HEK293 (cell line): ENCODE measurements around the gene FUT1.
A peak's percentile ranks its signal among the peaks of the same experiment; 100 is the strongest.

Experiments
- CTCF ChIA-PET: fragments of 350-600 bp; formaldehyde crosslinking; extraction: SDS; loops from one replicate; lab custom pipeline; 2021; ENCODE audit warnings: antibody characterized with exemption; lab: Yijun Ruan, JAX
- POLR2A ChIA-PET: fragments of 300-600 bp; formaldehyde crosslinking; extraction: SDS; loops from one replicate; lab custom pipeline; 2020; ENCODE audit warnings: antibody characterized with exemption, inconsistent platforms; lab: Yijun Ruan, JAX
- H3K27ac ChIP-seq: fragments of 200-500 bp; sonication (Bioruptor generic); 2 replicates; pipeline ENCODE4 v1.5.1; 2014; ENCODE audit warnings: low read depth, low read length, control low read depth, inconsistent platforms; ENCODE audit errors: extremely low read depth
- H3K36me3 ChIP-seq, 2 experiments: fragments of 200-500 bp in 1 of 2; sonication (Bioruptor generic) in 1 of 2; 1 replicate in 1 of 2; 2 replicates in 1 of 2; pipeline ENCODE4 v1.5.1; 2014 to 2017; ENCODE audit warnings: inconsistent platforms in 2 of 2, low read length in 2 of 2; ENCODE audit not compliant: control insufficient read depth in 2 of 2, insufficient read depth in 1 of 2
- H3K4me1 ChIP-seq: fragments of 200-500 bp; sonication (Bioruptor generic); 2 replicates; pipeline ENCODE4 v1.5.1; 2014; ENCODE audit warnings: mild to moderate bottlenecking, low read length, inconsistent platforms; ENCODE audit not compliant: control insufficient read depth, insufficient read depth
- H3K4me3 ChIP-seq: 2 replicates; pipeline ENCODE4 v1.5.1; 2011; ENCODE audit warnings: low read depth, mild to moderate bottlenecking, control low read depth, low read length, moderate library complexity
- H3K9me3 ChIP-seq: fragments of 200-500 bp; sonication (Bioruptor generic); 2 replicates; pipeline ENCODE4 v1.5.1; 2014; ENCODE audit warnings: low read depth, low read length, inconsistent platforms; ENCODE audit not compliant: control insufficient read depth, insufficient read depth
- FEZF1 ChIP-seq: fragments of 450-650 bp; formaldehyde crosslinking; IDR thresholded peaks from 2 replicates; pipeline ENCODE4 v1.5.1; 2016; ENCODE audit warnings: missing biosample characterization, missing genetic modification characterization
- SP3 ChIP-seq: fragments of 450-650 bp; formaldehyde crosslinking; IDR thresholded peaks from 2 replicates; pipeline ENCODE4 v1.5.1; 2016; ENCODE audit warnings: missing biosample characterization, missing genetic modification characterization
- ZFHX2 ChIP-seq: fragments of 450-650 bp; formaldehyde crosslinking; conservative IDR thresholded peaks from 2 replicates; pipeline ENCODE4 v1.5.1; 2016; ENCODE audit warnings: missing biosample characterization, missing genetic modification characterization
- ZNF121 ChIP-seq: fragments of 450-650 bp; formaldehyde crosslinking; IDR thresholded peaks from 2 replicates; pipeline ENCODE4 v1.5.1; 2016; ENCODE audit warnings: missing biosample characterization, missing genetic modification characterization
- ZNF2 ChIP-seq: fragments of 450-650 bp; formaldehyde crosslinking; IDR thresholded peaks from 2 replicates; pipeline ENCODE4 v1.5.1; 2016; ENCODE audit warnings: missing biosample characterization, missing genetic modification characterization
- ZNF26 ChIP-seq: fragments of 450-650 bp; formaldehyde crosslinking; IDR thresholded peaks from 2 replicates; pipeline ENCODE4 v1.5.1; 2016; ENCODE audit warnings: missing biosample characterization, missing genetic modification characterization
- ZNF280C ChIP-seq: fragments of 450-650 bp; formaldehyde crosslinking; IDR thresholded peaks from 2 replicates; pipeline ENCODE4 v1.5.1; 2016; ENCODE audit warnings: missing biosample characterization, missing genetic modification characterization
- ZNF362 ChIP-seq: fragments of 450-650 bp; formaldehyde crosslinking; IDR thresholded peaks from 2 replicates; pipeline ENCODE4 v1.5.1; 2016; ENCODE audit warnings: missing biosample characterization, missing genetic modification characterization
- ZNF404 ChIP-seq: fragments of 450-650 bp; formaldehyde crosslinking; IDR thresholded peaks from 2 replicates; pipeline ENCODE4 v1.5.1; 2017; ENCODE audit warnings: missing biosample characterization, missing genetic modification characterization
- ZNF571 ChIP-seq: fragments of 450-650 bp; formaldehyde crosslinking; IDR thresholded peaks from 2 replicates; pipeline ENCODE4 v1.5.0; 2017; ENCODE audit warnings: missing biosample characterization, missing genetic modification characterization
- ZNF645 ChIP-seq: fragments of 450-650 bp; formaldehyde crosslinking; IDR thresholded peaks from 2 replicates; pipeline ENCODE4; 2016; ENCODE audit warnings: missing biosample characterization, missing genetic modification characterization
- ZNF747 ChIP-seq: fragments of 450-650 bp; formaldehyde crosslinking; IDR thresholded peaks from 2 replicates; pipeline ENCODE4 v1.5.1; 2016; ENCODE audit warnings: missing biosample characterization, missing genetic modification characterization
- ZNF768 ChIP-seq: fragments of 450-650 bp; formaldehyde crosslinking; IDR thresholded peaks from 2 replicates; pipeline ENCODE4 v1.5.1; 2018; ENCODE audit warnings: missing biosample characterization, mild to moderate bottlenecking, missing genetic modification characterization
- ZNF785 ChIP-seq: fragments of 450-650 bp; formaldehyde crosslinking; IDR thresholded peaks from 2 replicates; pipeline ENCODE4 v1.5.1; 2016; ENCODE audit warnings: missing biosample characterization, missing genetic modification characterization
- ZNF837 ChIP-seq: fragments of 450-650 bp; formaldehyde crosslinking; IDR thresholded peaks from 2 replicates; pipeline ENCODE4 v1.5.1; 2016; ENCODE audit warnings: missing biosample characterization, missing genetic modification characterization

The FUT1 gene

GRCh38 chr19:48724796-48725753, 27.4 kb downstream of the FUT1 start (continued):
- no peak for TF ChIP-seq ZNF280C (tag by site-specific recombination)
- TF ChIP-seq ZNF26 (tag by site-specific recombination) = no peak
- TF ChIP-seq ZNF645 (tag by site-specific recombination) = no peak
- no peak for TF ChIP-seq FEZF1 (tag by site-specific recombination)
- TF ChIP-seq ZNF837 (tag by site-specific recombination) = no peak
- no peak for TF ChIP-seq ZNF571
- no peak; the same call in none of the 2 replicates for TF ChIP-seq SP3 (tag by site-specific recombination)
- no peak for TF ChIP-seq ZNF768 (tag by site-specific recombination)
- TF ChIP-seq ZNF747 (tag by site-specific recombination) = no peak
- TF ChIP-seq ZFHX2 (tag by site-specific recombination) = peak; percentile 56
- no peak for TF ChIP-seq ZNF404 (tag by site-specific recombination)
- TF ChIP-seq ZNF785 (tag by site-specific recombination) = no peak

- no peaks in the 10 kb centered on the region; the same call in 1 of the 2 replicates for H3K4me1 ChIP-seq
- H3K27ac ChIP-seq = no peak overlapping the region
- peak; percentile 89 for TF ChIP-seq ZNF121 (tag by site-specific recombination)
- TF ChIP-seq ZNF362 = 0 out of 2 replicates have a peak, but pooled peaks have one; percentile 53
- TF ChIP-seq ZNF2 (tag by site-specific recombination) = no peak
- no peaks in the 10 kb centered on the region for H3K36me3 ChIP-seq
- POLR2A ChIA-PET = interaction anchor here (2.5 kb wide), 1 partner anchor 16 kb away, joined by 20 read pairs; no protein-coding TSS in a partner anchor
- H3K9me3 ChIP-seq = no peaks in the 10 kb centered on the region
- H3K4me3 ChIP-seq = no peak overlapping the region
- CTCF ChIA-PET = interaction anchor here (0.6 to 1.0 kb wide), 3 partner anchors 17 to 271 kb away, joined by 3 to 6 read pairs (median 3); partner anchors contain the start of genes BCAT2 and RUVBL2
Measured at GRCh38 chr19:48722196-48722708, 30.2 kb downstream of the FUT1 start.
